Measurements from ENCODE around the gene ABCC4. TPM values are rescaled to one million over a fixed set of nuclear protein-coding genes. Genes with fewer than 3 reads are reported as not detected.

Gene ABCC4
- total RNA-seq, 4 donors from 2014 or later, result 5.7 to 23.3 (median 6.9) TPM

DNA sequence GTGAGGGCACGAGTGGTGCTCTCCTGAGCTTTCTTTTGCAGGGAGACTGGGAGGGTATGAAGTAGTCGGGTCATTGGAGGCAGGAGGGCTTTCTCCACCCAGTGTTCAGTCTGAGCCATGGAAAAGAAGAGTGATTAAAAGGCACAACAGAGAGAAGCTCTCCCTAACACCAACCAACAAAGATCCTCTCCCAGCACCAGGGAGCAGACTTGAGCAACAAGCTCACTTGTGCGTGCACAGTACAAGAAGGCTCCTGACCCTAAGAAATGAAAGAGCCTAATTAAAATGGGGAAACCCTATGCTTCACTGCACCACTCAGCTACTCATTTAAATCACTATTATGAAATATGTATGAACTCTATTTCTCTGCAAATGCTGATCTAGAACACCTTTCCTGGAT, 312.6 kb downstream of the ABCC4 start:
- no peak for ATAC-seq (ENCODE audit: low FRiP score)
- no peak for DNase-seq (ENCODE audit: low spot score)

DNA sequence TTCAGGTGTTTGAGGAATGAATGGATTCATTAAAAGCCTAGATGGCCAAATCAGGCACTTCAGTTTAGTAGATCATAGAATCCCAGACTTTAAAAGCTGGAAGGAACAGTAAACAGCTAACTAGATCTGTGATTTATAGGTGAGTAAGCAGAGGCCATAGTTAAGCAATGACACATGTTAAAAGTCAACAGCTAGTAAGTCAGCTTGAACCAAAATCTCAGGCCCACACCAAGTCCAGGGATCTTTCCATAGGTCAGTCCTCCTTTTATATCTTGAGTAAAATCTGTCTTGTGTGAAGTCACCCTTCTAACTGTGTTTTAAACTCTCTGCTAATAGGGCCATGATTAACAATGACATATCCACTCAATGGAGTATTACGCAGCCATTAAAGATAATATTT, 313.4 kb downstream of the ABCC4 start:
- ATAC-seq (ENCODE audit: low FRiP score) (no peak), DNase-seq (ENCODE audit: low spot score) (no peak)
- TF ChIP-seq, protein P1, sequence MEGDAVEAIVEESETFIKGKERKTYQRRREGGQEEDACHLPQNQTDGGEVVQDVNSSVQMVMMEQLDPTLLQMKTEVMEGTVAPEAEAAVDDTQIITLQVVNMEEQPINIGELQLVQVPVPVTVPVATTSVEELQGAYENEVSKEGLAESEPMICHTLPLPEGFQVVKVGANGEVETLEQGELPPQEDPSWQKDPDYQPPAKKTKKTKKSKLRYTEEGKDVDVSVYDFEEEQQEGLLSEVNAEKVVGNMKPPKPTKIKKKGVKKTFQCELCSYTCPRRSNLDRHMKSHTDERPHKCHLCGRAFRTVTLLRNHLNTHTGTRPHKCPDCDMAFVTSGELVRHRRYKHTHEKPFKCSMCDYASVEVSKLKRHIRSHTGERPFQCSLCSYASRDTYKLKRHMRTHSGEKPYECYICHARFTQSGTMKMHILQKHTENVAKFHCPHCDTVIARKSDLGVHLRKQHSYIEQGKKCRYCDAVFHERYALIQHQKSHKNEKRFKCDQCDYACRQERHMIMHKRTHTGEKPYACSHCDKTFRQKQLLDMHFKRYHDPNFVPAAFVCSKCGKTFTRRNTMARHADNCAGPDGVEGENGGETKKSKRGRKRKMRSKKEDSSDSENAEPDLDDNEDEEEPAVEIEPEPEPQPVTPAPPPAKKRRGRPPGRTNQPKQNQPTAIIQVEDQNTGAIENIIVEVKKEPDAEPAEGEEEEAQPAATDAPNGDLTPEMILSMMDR (IDR thresholded peaks at IDR 0.05), result no peak

More for the DNA sequence above, 312.6 kb downstream of the ABCC4 start:
- TF ChIP-seq, protein P1 (IDR thresholded peaks at IDR 0.05), result no peak

DNA sequence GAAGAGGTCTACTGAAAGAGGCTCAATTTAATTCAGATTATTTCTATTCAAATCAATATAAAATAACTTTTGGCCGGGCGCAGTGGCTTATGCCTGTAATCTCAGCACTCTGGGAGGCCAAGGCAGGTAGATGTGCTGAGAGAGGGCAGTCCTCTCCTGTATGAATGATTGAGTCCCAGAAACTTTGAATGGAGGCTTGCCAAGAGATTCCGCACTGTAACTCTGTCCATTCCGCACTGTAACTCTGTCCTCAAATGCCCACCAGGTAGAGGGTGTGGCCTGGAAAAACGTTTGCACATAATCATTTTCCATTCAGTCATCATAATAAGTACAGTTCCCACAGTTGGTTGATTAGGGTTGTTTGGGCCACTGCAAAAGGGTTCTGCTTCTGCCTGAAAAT, 314.2 kb downstream of the ABCC4 start:
- TF ChIP-seq, protein P1 (IDR thresholded peaks at IDR 0.05), result no peak
- no peak for ATAC-seq (ENCODE audit: low FRiP score)
- DNase-seq (ENCODE audit: low spot score), result no peak

DNA sequence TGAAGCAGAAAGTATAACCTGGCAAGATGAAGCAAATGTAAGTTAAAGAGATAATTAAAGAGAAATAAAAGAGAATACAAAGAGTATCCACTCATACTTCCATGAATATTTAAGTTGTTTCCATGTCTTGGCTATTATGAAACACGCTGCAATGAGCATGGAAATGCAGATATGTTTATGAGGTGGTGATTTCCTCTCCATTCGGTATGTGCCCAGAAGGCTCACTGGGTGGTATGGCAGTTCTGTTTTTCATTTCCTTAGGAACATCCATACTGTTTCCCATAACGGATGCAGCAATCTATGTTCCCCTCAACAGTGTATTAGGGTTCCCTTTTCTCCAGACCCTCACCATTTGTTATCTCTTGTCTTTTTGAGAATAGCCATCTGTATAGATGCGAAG, 316.3 kb downstream of the ABCC4 start:
- ATAC-seq (ENCODE audit: low FRiP score) (no peak), DNase-seq (ENCODE audit: low spot score) (no peak)
- TF ChIP-seq, protein P1 (IDR thresholded peaks at IDR 0.05), result no peak

DNA sequence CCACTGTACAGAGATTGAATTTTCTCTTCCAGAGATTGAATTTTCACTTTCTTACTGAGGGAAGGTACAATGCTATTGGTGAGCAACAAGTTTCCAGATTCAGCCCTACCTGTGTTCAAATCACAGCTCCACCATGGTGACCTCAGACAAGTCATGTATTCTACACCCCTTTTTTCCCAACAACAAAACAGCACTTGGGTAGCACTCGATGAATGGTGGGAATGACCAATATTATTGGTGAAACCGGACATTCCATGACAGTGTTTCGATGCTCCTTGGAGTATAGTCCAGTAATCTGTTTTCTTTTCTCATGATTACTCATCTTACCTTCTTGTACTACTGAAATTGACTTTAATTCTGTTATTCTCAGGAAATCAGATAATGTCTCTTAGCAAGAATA, 322.7 kb downstream of the ABCC4 start:
- no peak for DNase-seq (ENCODE audit: low spot score)
- no peak for ATAC-seq (ENCODE audit: low FRiP score)
- TF ChIP-seq, protein P1 (IDR thresholded peaks at IDR 0.05), result no peak

DNA sequence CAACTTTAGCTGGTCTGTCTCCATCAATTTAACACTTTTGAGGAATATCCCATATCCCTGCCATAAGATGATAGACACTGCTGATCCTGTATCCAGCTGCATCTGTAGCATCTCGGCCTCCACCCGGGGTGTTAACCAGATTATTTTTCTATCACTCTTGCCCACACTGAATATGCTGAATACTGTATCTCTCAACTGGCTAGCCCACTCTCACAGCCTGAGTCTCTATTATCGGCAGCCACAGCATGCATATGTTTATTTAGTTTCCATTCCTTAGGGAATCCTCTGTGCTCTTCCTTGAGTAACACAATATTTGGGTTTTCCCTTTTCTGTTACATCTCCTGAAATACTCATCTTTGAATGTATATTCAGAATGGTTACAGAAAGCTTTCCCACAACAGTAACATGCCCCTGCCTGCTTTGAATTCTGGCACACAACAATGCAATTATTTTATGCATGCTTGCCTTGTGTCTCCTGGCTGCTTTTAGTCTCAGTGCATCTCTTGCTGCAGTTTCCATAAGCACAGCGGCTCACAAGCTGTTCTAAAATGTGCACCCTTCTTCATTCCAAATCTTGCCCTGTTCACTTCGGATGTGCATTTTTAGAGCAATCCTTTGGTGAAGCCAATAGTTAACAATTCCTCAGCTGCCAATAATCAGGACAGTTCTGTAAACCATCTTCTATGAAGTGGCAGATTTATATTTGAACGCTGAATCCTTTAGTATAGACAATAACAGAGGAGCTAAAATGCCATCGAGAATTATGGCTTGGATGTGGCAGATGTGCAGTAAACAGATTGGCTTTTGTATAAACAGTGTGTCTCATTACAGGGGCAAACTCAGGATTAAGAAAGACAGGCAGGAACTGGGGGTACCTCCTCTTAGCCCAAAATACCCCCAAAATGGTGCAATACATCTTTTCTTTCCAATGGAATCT, 327.0 kb downstream of the ABCC4 start:
- no peak for DNase-seq (ENCODE audit: low spot score)
- TF ChIP-seq, protein P1 (IDR thresholded peaks at IDR 0.05), result no peak
- no peak for ATAC-seq (ENCODE audit: low FRiP score)

DNA sequence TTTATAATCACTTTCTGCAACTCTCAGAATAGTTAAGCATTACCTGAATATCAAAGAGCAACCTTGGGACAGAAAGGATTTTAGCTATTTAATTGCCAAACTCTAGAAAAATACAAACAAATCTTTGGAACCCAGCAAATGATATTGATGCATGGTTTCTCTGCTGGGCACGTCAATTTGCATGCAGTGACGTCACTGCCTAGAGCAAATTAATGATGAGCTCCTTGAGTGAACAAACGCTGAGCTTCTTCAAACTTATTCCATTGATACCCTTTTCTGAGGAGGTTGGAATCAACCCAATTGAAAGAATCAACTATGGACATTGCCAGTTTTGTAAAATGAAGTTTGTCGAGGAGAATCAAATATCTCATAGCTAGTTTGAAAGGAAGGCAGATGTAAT, 329.0 kb downstream of the ABCC4 start:
- DNase-seq (ENCODE audit: low spot score) (no peak), ATAC-seq (ENCODE audit: low FRiP score) (no peak)
- TF ChIP-seq, protein P1 (IDR thresholded peaks at IDR 0.05), result no peak
